Activated naive CD4-positive, alpha-beta T cell treated with anti-CD3 and anti-CD28 coated beads for 36 hours (primary cell): Measurements from ENCODE around the gene OR2A12. TPM values are rescaled to one million over a fixed set of nuclear protein-coding genes. Genes with fewer than 3 reads are reported as not detected.
"Not testable (repeated sequence)": the region's sequence is repeated elsewhere in the genome, so short reads cannot be mapped to it uniquely, and the experiment has no call there.

Source experiments
- CTCF ChIA-PET: fragments of 350-600 bp; sonication (Branson Sonifier 250); formaldehyde crosslinking; loops from one replicate; lab custom pipeline; 2021; ENCODE audit warnings: antibody characterized with exemption; lab: Charles Lee
- DNase-seq: peaks from one replicate; pipeline ENCODE4 v3.0.0-alpha.2; 2020
- H3K27ac Mint-ChIP-seq: one replicate; pipeline ENCODE4 v1.8.0; 2021; ENCODE audit warnings: mild to moderate bottlenecking, mixed read lengths
- H3K27me3 Mint-ChIP-seq: one replicate; pipeline ENCODE4 v1.8.0; 2021; ENCODE audit warnings: low read depth, mixed read lengths
- H3K36me3 Mint-ChIP-seq: one replicate; pipeline ENCODE4 v1.8.0; 2021; ENCODE audit warnings: low read depth, mixed read lengths
- H3K4me1 Mint-ChIP-seq: one replicate; pipeline ENCODE4 v1.8.0; 2021; ENCODE audit warnings: low read depth, mixed read lengths
- H3K4me3 Mint-ChIP-seq: one replicate; pipeline ENCODE4 v1.8.0; 2021; ENCODE audit warnings: mild to moderate bottlenecking, moderate library complexity, mixed read lengths
- H3K9me3 Mint-ChIP-seq: one replicate; pipeline ENCODE4 v1.8.0; 2021; ENCODE audit warnings: mixed read lengths
- intact Hi-C: fragments of 100-400 bp; cut with micrococcal nuclease; formaldehyde crosslinking; loops from one replicate; pipeline ENCODE4 v1.15.1; 2023
- total RNA-seq, 2 experiments: library from RNA; stranded (reverse); gene quantifications; one replicate each; pipeline ENCODE4 v1.2.3, GENCODE V29; 2021

Gene OR2A12
- total RNA-seq, 2 experiments from 2014 or later: not detected

DNA sequence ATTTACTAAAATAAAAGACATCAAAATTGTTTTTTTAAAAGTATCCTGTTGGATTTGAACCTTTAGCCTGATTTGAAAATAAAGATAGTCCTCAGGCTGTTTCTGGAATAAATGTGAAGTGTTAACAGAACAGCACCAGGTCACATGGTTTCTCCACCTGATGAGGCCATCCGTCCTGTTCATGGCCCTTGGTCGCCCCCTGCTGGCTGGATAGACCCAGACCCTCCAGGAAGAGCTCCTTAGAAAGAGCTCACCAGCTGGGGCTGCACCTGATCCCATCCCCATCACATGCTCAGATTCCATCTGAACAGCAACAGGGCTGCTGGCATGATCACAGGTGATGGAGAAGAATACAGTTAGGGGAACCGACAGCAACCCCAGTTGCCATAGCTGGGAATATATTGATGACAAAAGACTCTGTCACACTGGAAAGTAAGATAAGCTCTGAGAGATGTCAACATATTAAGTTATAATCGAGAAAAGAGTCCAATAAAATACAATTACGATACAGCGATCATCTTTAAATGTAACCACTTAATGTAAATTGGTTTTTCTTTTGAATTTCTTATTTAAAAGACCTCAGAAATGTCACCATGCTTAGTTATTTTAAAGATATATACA, 41.7 kb downstream of the OR2A12 start:
- Mint-ChIP-seq H3K9me3 (no peaks in the 10 kb centered on the region), H3K27ac (no peak overlapping the region), H3K4me1 (no peaks in the 10 kb centered on the region), H3K27me3 (no peaks in the 10 kb centered on the region), H3K36me3 (no peaks in the 10 kb centered on the region), H3K4me3 (no peak overlapping the region)
- DNase-seq: peak; percentile 97
- CTCF ChIA-PET: interaction anchor here (0.6 to 2.9 kb wide), 29 partner anchors 8 to 391 kb away, joined by 3 to 26 read pairs (median 4); partner anchors contain the start of genes OR2A25 and TCAF1
- intact Hi-C loops: loop anchor here (5.0 to 10.0 kb wide), 2 partner anchors 226 to 883 kb away; partner anchors contain the start of gene TCAF1

GRCh38 chr7:144129601-144130000, 43.5 kb downstream of the OR2A12 start:
- H3K27ac Mint-ChIP-seq, H3K27me3 Mint-ChIP-seq: not testable (repeated sequence)

DNA sequence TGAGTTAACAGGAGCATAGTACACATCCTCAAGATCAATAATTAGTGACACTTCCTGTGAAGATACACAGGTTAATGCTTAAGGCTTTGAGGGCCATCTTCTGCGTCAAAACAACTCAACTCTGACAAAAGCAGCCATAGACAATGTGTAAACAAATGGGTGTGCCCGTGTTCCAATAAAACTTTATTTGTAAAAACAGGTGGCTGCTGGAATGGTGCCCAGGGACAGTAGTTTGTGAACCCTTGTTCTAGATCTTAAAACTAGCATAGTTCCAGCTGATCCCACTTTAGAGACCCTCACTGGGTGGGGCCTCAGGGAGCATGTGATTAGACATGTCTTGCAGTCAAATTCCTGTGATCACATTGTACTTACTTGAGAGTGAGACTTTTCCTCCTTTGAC, 44.7 kb downstream of the OR2A12 start:
- intact Hi-C loops: no loop called here
- peaks cover 3% of the 10 kb centered on the region for H3K27me3 Mint-ChIP-seq
- H3K4me3 Mint-ChIP-seq: no peak overlapping the region
- H3K9me3 Mint-ChIP-seq: no peaks in the 10 kb centered on the region
- H3K27ac Mint-ChIP-seq: no peak overlapping the region
- H3K36me3 Mint-ChIP-seq: no peaks in the 10 kb centered on the region
- DNase-seq: no peak
- no peaks in the 10 kb centered on the region for H3K4me1 Mint-ChIP-seq
- CTCF ChIA-PET: no interaction called here

More at GRCh38 chr7:144129601-144130000, 43.5 kb downstream of the OR2A12 start:
- CTCF ChIA-PET, H3K4me1 Mint-ChIP-seq, H3K36me3 Mint-ChIP-seq, H3K4me3 Mint-ChIP-seq, DNase-seq, H3K9me3 Mint-ChIP-seq: not testable (repeated sequence)
- intact Hi-C loops: loop anchor here (5.0 to 10.0 kb wide), 2 partner anchors 227 to 885 kb away; partner anchors contain the start of gene TCAF1

DNA sequence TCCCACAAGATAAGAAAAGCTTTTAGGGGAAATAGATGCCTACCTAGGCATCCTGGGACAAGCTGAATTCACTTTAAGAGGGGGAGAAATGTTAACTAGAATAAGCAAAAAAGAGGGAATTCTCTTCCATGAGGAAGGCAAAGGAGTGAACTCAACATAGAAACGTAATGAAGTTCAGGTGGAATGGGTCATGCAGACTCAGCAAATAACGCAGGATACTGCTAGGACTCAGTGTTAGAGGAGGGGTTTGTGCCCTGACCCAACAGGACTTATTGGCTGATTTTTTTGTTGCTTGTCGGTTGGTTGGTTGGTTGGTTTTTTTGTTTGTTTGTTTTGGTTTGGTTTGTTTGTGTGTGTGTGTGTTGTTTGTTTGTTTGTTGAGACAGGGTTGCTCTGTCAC, 46.2 kb downstream of the OR2A12 start:
- H3K9me3 Mint-ChIP-seq: no peaks in the 10 kb centered on the region
- intact Hi-C loops: no loop called here
- no peaks in the 10 kb centered on the region for H3K36me3 Mint-ChIP-seq
- H3K4me3 Mint-ChIP-seq: no peak overlapping the region
- H3K27ac Mint-ChIP-seq: no peak overlapping the region
- no peak for DNase-seq
- H3K4me1 Mint-ChIP-seq: no peaks in the 10 kb centered on the region
- CTCF ChIA-PET: no interaction called here
- H3K27me3 Mint-ChIP-seq: peaks cover 3% of the 10 kb centered on the region

- H3K27me3 Mint-ChIP-seq: peaks cover 3% of the 10 kb centered on the region
- no peaks in the 10 kb centered on the region for H3K4me1 Mint-ChIP-seq
- no peaks in the 10 kb centered on the region for H3K36me3 Mint-ChIP-seq
- intact Hi-C loops: no loop called here
- H3K9me3 Mint-ChIP-seq: no peaks in the 10 kb centered on the region
- no peak overlapping the region for H3K27ac Mint-ChIP-seq
- no peak for DNase-seq
- CTCF ChIA-PET: no interaction called here
- no peak overlapping the region for H3K4me3 Mint-ChIP-seq
These were observed 47.2 kb downstream of the OR2A12 start for GRCh38 chr7:144133307-144133706.

- no peaks in the 10 kb centered on the region for H3K36me3 Mint-ChIP-seq
These were observed 48.0 kb downstream of the OR2A12 start for GRCh38 chr7:144134116-144134515.

GRCh38 chr7:144137501-144137900, 51.4 kb downstream of the OR2A12 start:
- Mint-ChIP-seq H3K27me3 (peaks cover 3% of the 10 kb centered on the region), H3K9me3 (no peaks in the 10 kb centered on the region), H3K4me1 (no peaks in the 10 kb centered on the region), H3K36me3 (no peaks in the 10 kb centered on the region), H3K4me3 (no peak overlapping the region), H3K27ac (no peak overlapping the region)
- no peak for DNase-seq
- CTCF ChIA-PET: no interaction called here
- intact Hi-C loops: no loop called here

More at GRCh38 chr7:144134116-144134515, 48.0 kb downstream of the OR2A12 start:
- Mint-ChIP-seq H3K4me1 (no peaks in the 10 kb centered on the region), H3K27me3 (peaks cover 3% of the 10 kb centered on the region), H3K9me3 (no peaks in the 10 kb centered on the region), H3K4me3 (no peak overlapping the region), H3K27ac (no peak overlapping the region)
- DNase-seq: no peak
- intact Hi-C loops: no loop called here
- CTCF ChIA-PET: interaction anchor here (0.7 kb wide), 1 partner anchor 102 kb away, joined by 3 read pairs; no protein-coding TSS in a partner anchor

GRCh38 chr7:144142187-144142586, 56.1 kb downstream of the OR2A12 start:
- Mint-ChIP-seq H3K27me3 (no peaks in the 10 kb centered on the region), H3K36me3 (no peaks in the 10 kb centered on the region), H3K27ac (no peak overlapping the region), H3K4me3 (no peak overlapping the region), H3K4me1 (no peaks in the 10 kb centered on the region), H3K9me3 (no peaks in the 10 kb centered on the region)
- CTCF ChIA-PET: interaction anchor here (2.7 kb wide), 1 partner anchor 14 kb away, joined by 10 read pairs; no protein-coding TSS in a partner anchor
- no peak for DNase-seq
- intact Hi-C loops: loop anchor here (2.0 kb wide), 1 partner anchor 17 kb away; no protein-coding TSS in a partner anchor

- H3K27me3 Mint-ChIP-seq: no peaks in the 10 kb centered on the region
- no peak overlapping the region for H3K4me3 Mint-ChIP-seq
- DNase-seq: no peak
- H3K4me1 Mint-ChIP-seq: no peaks in the 10 kb centered on the region
- no peak overlapping the region for H3K27ac Mint-ChIP-seq
- intact Hi-C loops: no loop called here
- CTCF ChIA-PET: interaction anchor here (2.0 kb wide), 1 partner anchor 16 kb away, joined by 6 read pairs; no protein-coding TSS in a partner anchor
- peaks cover 3% of the 10 kb centered on the region for H3K36me3 Mint-ChIP-seq
- peaks cover 16% of the 10 kb centered on the region for H3K9me3 Mint-ChIP-seq
These were observed 58.3 kb downstream of the OR2A12 start for GRCh38 chr7:144144426-144144825.

- H3K27me3 Mint-ChIP-seq: peaks cover 2% of the 10 kb centered on the region
- intact Hi-C loops: no loop called here
These were observed 62.2 kb downstream of the OR2A12 start for GRCh38 chr7:144148224-144148827.

More at GRCh38 chr7:144148224-144148827, 62.2 kb downstream of the OR2A12 start:
- no peak overlapping the region for H3K4me3 Mint-ChIP-seq
- no peaks in the 10 kb centered on the region for H3K4me1 Mint-ChIP-seq
- no peak overlapping the region for H3K27ac Mint-ChIP-seq
- CTCF ChIA-PET: interaction anchor here (1.6 kb wide), 1 partner anchor 20 kb away, joined by 3 read pairs; no protein-coding TSS in a partner anchor
- H3K36me3 Mint-ChIP-seq: peaks cover 3% of the 10 kb centered on the region
- peaks cover 20% of the 10 kb centered on the region for H3K9me3 Mint-ChIP-seq
- DNase-seq: no peak
